Sigmoid colon (tissue), 7 donors: ENCODE measurements around the gene CUEDC1. TPM values are rescaled to one million over a fixed set of nuclear protein-coding genes. Genes with fewer than 3 reads are reported as not detected.
A peak's percentile ranks its signal among the peaks of the same experiment; 100 is the strongest.
"Not testable (repeated sequence)": the region's sequence is repeated elsewhere in the genome, so short reads cannot be mapped to it uniquely, and the experiment has no call there.

Experiments
- DNase-seq: peaks from one replicate; pipeline ENCODE4 v3.0.0-alpha.2; 2019
- H3K27ac ChIP-seq, 4 donors: fragments of 200-600 bp; sonication (generic); one replicate each; pipeline ENCODE4 v1.5.1; 2016 to 2019; ENCODE audit warnings: mild to moderate bottlenecking in 1 of 4
- H3K27me3 ChIP-seq, 3 donors: fragments of 200-600 bp; sonication (generic); one replicate each; pipeline ENCODE4 v1.5.1; 2019; ENCODE audit warnings: mild to moderate bottlenecking in 1 of 3
- H3K36me3 ChIP-seq, 4 donors: fragments of 200-600 bp; sonication (generic); one replicate each; pipeline ENCODE4 v1.5.1; 2016 to 2019
- H3K4me1 ChIP-seq, 4 donors: fragments of 200-600 bp; sonication (generic); one replicate each; pipeline ENCODE4 v1.5.1; 2017 to 2019
- H3K4me3 ChIP-seq, 4 donors: fragments of 200-600 bp; sonication (generic); one replicate each; pipeline ENCODE4 v1.5.1; 2017 to 2019; ENCODE audit warnings: mild to moderate bottlenecking in 2 of 4, moderate library complexity in 1 of 4
- H3K9me3 ChIP-seq, 4 donors: fragments of 200-600 bp in 3 of 4; sonication (generic) in 3 of 4; one replicate each; pipeline versions ENCODE4 v1.5.1 to v1.6.1; 2013 to 2019
- CTCF ChIP-seq, 4 experiments: fragments of 450-650 bp in 3 of 4; fragments of 200-600 bp in 1 of 4; IDR thresholded peaks; one replicate each; pipeline ENCODE4 v1.5.1; 2016 to 2019; ENCODE audit warnings: antibody characterized with exemption in 4 of 4, mild to moderate bottlenecking in 3 of 4, moderate library complexity in 2 of 4
- EP300 ChIP-seq, 4 donors: sonication (generic); formaldehyde crosslinking; IDR thresholded peaks; one replicate each; pipeline ENCODE4 v1.6.1; 2017; ENCODE audit warnings: antibody characterized with exemption in 4 of 4
- POLR2A ChIP-seq, 2 donors: fragments of 450-650 bp; IDR thresholded peaks; one replicate each; pipeline ENCODE4 v1.6.1; 2016; ENCODE audit warnings: antibody characterized with exemption in 2 of 2, mild to moderate bottlenecking in 2 of 2, moderate library complexity in 2 of 2
- POLR2AphosphoS5 ChIP-seq, 4 donors: sonication (generic); formaldehyde crosslinking; IDR thresholded peaks; one replicate each; pipeline ENCODE4 v1.6.1; 2017; ENCODE audit warnings: antibody characterized with exemption in 4 of 4
- WGBS, 2 donors: extraction: QIAGEN DNeasy Blood & Tissue Kit; methylation state at CpG; one replicate each; pipeline ENCODE4 v1.1.7; 2013; 5-methylcytosine and 5-hydroxymethylcytosine counted together
- intact Hi-C: fragments of 100-400 bp; cut with DNase I; formaldehyde crosslinking; loops from one replicate; pipeline ENCODE4 v1.15.1; 2023
- polyA plus RNA-seq, 3 donors: library from polyadenylated mRNA; stranded (reverse); fragments of 200-250 nt; gene quantifications; one replicate each; pipeline ENCODE4 v1.2.3, GENCODE V29; 2013
- total RNA-seq, 4 donors: library from RNA; depleted of rRNA; stranded (reverse); fragments of >200 nt; gene quantifications; one replicate each; pipeline ENCODE4 v1.1.0, GENCODE V29; 2016
- donor health status: healthy with polysubstance abuse.
- donor health status: Bipolar disorder and iron deficiency.
- donor health status: healthy.

Gene CUEDC1
- total and polyA plus RNA-seq, 7 donors = 3.0 to 64.0 (median 29.5) TPM

- DNase-seq = peak; percentile 100
- H3K4me1 ChIP-seq = peaks cover 0 to 65% (median 55%) of the 10 kb centered on the region in 4 donors
- H3K27me3 ChIP-seq = no peaks in the 10 kb centered on the region
- TF ChIP-seq POLR2AphosphoS5 (IDR thresholded peaks at IDR 0.05) (peak; percentile 94 to 97 (median 96)), EP300 (IDR thresholded peaks at IDR 0.05) (peak in 1 of 4 donors; percentile 79), CTCF (IDR thresholded peaks at IDR 0.05) (no peak), POLR2A (IDR thresholded peaks at IDR 0.05) (peak; percentile 91 to 93)
- intact Hi-C loops = loop anchor here (2.0 to 5.0 kb wide), 4 partner anchors 15 to 873 kb away; partner anchors contain the start of genes DYNLL2, MSI2 and SCPEP1
- no peaks in the 10 kb centered on the region for H3K9me3 ChIP-seq
- peaks cover 0 to 30% (median 3%) of the 10 kb centered on the region in 4 donors for H3K36me3 ChIP-seq
- H3K27ac ChIP-seq = peak within 1 kb of the TSS; percentile 88 to 97 (median 94)
- 0% methylated on average over 57 of the region's 57 CpGs for WGBS, 2 donors
- peak within 1 kb of the TSS; percentile 63 to 97 (median 85) for H3K4me3 ChIP-seq
Observed at GRCh38 chr17:57849874-57850754, 105.1 kb downstream of the CUEDC1 start, which contains the start of gene MRPS23. Gene MRPS23, minus strand, starts transcription at chr17:57850044. Its CDS starts 34 bp downstream, at chr17:57850010.

GRCh38 chr17:57849163-57849873, 105.9 kb downstream of the CUEDC1 start:
- no peak for TF ChIP-seq CTCF (IDR thresholded peaks at IDR 0.05)
- no peak for TF ChIP-seq POLR2AphosphoS5 (IDR thresholded peaks at IDR 0.05)
- TF ChIP-seq POLR2A (IDR thresholded peaks at IDR 0.05) = no peak
- no peak for TF ChIP-seq EP300 (IDR thresholded peaks at IDR 0.05)
- WGBS, 2 donors = 19 to 23% methylated on average over 27 of the region's 27 CpGs
- peak overlapping the region; percentile 63 to 97 (median 85) for H3K4me3 ChIP-seq
- DNase-seq = peak; percentile 69
- H3K27me3 ChIP-seq = no peaks in the 10 kb centered on the region
- peak overlapping the region; percentile 88 to 97 (median 94) for H3K27ac ChIP-seq
- H3K4me1 ChIP-seq = peaks cover 0 to 58% (median 49%) of the 10 kb centered on the region in 4 donors
- intact Hi-C loops = loop anchor here (2.0 kb wide), 1 partner anchor 15 kb away; no protein-coding TSS in a partner anchor
- no peaks in the 10 kb centered on the region for H3K9me3 ChIP-seq
- H3K36me3 ChIP-seq = peaks cover 0 to 35% (median 3%) of the 10 kb centered on the region in 4 donors

- H3K9me3 ChIP-seq, DNase-seq, H3K27ac ChIP-seq, H3K27me3 ChIP-seq, intact Hi-C loops, H3K4me3 ChIP-seq: not testable (repeated sequence)
- WGBS, 2 donors = 90 to 91% methylated on average over 31 of the region's 32 CpGs
- Histone ChIP-seq H3K4me1 (peaks cover 0 to 28% (median 19%) of the 10 kb centered on the region in 4 donors), H3K36me3 (peaks cover 0 to 41% (median 3%) of the 10 kb centered on the region in 4 donors)
Observed at GRCh38 chr17:57846056-57846945, 108.9 kb downstream of the CUEDC1 start.

- intact Hi-C loops = no loop called here
- no peak for DNase-seq
- Histone ChIP-seq H3K4me1 (no peaks in the 10 kb centered on the region), H3K4me3 (no peak overlapping the region), H3K27ac (no peak overlapping the region), H3K9me3 (no peaks in the 10 kb centered on the region), H3K36me3 (peaks cover 0 to 63% (median 24%) of the 10 kb centered on the region in 4 donors), H3K27me3 (no peaks in the 10 kb centered on the region)
- 87 to 92% methylated on average over 1 of the region's 1 CpG for WGBS, 2 donors
- TF ChIP-seq EP300 (IDR thresholded peaks at IDR 0.05) (no peak), CTCF (IDR thresholded peaks at IDR 0.05) (no peak), POLR2A (IDR thresholded peaks at IDR 0.05) (no peak), POLR2AphosphoS5 (IDR thresholded peaks at IDR 0.05) (no peak)
Observed at GRCh38 chr17:57842280-57842679, 112.9 kb downstream of the CUEDC1 start.
